Measurements from ENCODE around the gene TRRAP. TPM values are rescaled to one million over a fixed set of nuclear protein-coding genes. Genes with fewer than 3 reads are reported as not detected.

The TRRAP gene
- total and polyA plus RNA-seq, 2 experiments from 2014 or later: 14.9 to 58.7 TPM

DNA sequence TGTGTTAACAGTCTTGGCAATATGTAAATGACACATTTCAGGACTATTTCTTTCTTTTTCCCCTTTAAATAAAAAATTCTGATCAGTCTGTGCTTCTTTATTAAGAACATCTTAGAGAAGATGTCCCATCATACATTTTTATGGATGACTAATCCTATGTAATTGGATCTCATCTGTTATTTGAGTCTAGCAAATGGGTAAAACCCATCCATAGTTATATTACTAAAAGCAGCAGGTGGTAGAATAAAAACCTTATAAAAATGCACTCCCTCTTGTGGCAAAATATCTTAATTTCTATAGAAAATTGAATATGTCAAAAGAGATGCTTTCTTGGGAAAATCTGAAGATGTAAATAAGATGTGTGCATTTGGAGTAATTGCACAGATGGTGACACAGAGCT is 35.3 kb downstream of the TRRAP start:
- peaks cover 86% of the 10 kb centered on the region for H3K36me3 Mint-ChIP-seq (ENCODE audit: low read depth)
- Histone ChIP-seq H3K4me1 (ENCODE audit: insufficient read depth) (no peaks in the 10 kb centered on the region), H3K9me2 (ENCODE audit: insufficient read depth) (no peaks in the 10 kb centered on the region), H4K20me1 (replicated peaks; ENCODE audit: insufficient read depth) (peaks cover 9% of the 10 kb centered on the region; the same call in 1 of the 2 replicates), H3K79me2 (replicated peaks; ENCODE audit: insufficient read depth) (no peaks in the 10 kb centered on the region), H3K4me3 (no peak overlapping the region), H3K27me3 (ENCODE audit: insufficient read depth) (no peaks in the 10 kb centered on the region), H2AFZ (no peak overlapping the region), H3K4me2 (no peak overlapping the region), H3F3A (replicated peaks; ENCODE audit: low read depth) (no peaks in the 10 kb centered on the region), H3K36me3 (ENCODE audit: insufficient read depth) (peaks cover 67% of the 10 kb centered on the region), H3K27ac (ENCODE audit: low read depth) (no peak overlapping the region)
- no peak overlapping the region for H3K4me3 Mint-ChIP-seq
- no peak for ATAC-seq
- H3K4me1 Mint-ChIP-seq: no peaks in the 10 kb centered on the region
- DNase-seq (ENCODE audit: low spot score): no peak
- H3K27me3 Mint-ChIP-seq (ENCODE audit: insufficient read depth, low read depth, poor library complexity): no peaks in the 10 kb centered on the region
- no peak for TF ChIP-seq CREB1 (CRISPR knock-in tag; IDR thresholded peaks at IDR 0.05; ENCODE audit: low read depth)
- TF ChIP-seq ZNF331 (CRISPR knock-in tag; IDR thresholded peaks at IDR 0.05; ENCODE audit: low read depth): no peak
- TF ChIP-seq EZH2 (IDR thresholded peaks at IDR 0.05; ENCODE audit: low read depth, unreplicated experiment): no peak
- TF ChIP-seq POLR2AphosphoS5 (IDR thresholded peaks at IDR 0.05; ENCODE audit: low read depth): no peak
- no peak for TF ChIP-seq ZNF462 (CRISPR knock-in tag; IDR thresholded peaks at IDR 0.05)
- TF ChIP-seq NANOG (IDR thresholded peaks at IDR 0.05; ENCODE audit: borderline replicate concordance): no peak
- no peak for TF ChIP-seq ZNF114 (CRISPR knock-in tag; IDR thresholded peaks at IDR 0.05)
- no peak for TF ChIP-seq JUNB (IDR thresholded peaks at IDR 0.05; ENCODE audit: unreplicated experiment)
- no peak for TF ChIP-seq STAT1 (IDR thresholded peaks at IDR 0.05; ENCODE audit: unreplicated experiment)
- TF ChIP-seq, protein P1, sequence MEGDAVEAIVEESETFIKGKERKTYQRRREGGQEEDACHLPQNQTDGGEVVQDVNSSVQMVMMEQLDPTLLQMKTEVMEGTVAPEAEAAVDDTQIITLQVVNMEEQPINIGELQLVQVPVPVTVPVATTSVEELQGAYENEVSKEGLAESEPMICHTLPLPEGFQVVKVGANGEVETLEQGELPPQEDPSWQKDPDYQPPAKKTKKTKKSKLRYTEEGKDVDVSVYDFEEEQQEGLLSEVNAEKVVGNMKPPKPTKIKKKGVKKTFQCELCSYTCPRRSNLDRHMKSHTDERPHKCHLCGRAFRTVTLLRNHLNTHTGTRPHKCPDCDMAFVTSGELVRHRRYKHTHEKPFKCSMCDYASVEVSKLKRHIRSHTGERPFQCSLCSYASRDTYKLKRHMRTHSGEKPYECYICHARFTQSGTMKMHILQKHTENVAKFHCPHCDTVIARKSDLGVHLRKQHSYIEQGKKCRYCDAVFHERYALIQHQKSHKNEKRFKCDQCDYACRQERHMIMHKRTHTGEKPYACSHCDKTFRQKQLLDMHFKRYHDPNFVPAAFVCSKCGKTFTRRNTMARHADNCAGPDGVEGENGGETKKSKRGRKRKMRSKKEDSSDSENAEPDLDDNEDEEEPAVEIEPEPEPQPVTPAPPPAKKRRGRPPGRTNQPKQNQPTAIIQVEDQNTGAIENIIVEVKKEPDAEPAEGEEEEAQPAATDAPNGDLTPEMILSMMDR (conservative IDR thresholded peaks at IDR 0.05; ENCODE audit: low read depth in 2 of 2): no peak
- TF ChIP-seq EZH2phosphoT487 (IDR thresholded peaks at IDR 0.05; ENCODE audit: unreplicated experiment): no peak
- TF ChIP-seq, protein P2, sequence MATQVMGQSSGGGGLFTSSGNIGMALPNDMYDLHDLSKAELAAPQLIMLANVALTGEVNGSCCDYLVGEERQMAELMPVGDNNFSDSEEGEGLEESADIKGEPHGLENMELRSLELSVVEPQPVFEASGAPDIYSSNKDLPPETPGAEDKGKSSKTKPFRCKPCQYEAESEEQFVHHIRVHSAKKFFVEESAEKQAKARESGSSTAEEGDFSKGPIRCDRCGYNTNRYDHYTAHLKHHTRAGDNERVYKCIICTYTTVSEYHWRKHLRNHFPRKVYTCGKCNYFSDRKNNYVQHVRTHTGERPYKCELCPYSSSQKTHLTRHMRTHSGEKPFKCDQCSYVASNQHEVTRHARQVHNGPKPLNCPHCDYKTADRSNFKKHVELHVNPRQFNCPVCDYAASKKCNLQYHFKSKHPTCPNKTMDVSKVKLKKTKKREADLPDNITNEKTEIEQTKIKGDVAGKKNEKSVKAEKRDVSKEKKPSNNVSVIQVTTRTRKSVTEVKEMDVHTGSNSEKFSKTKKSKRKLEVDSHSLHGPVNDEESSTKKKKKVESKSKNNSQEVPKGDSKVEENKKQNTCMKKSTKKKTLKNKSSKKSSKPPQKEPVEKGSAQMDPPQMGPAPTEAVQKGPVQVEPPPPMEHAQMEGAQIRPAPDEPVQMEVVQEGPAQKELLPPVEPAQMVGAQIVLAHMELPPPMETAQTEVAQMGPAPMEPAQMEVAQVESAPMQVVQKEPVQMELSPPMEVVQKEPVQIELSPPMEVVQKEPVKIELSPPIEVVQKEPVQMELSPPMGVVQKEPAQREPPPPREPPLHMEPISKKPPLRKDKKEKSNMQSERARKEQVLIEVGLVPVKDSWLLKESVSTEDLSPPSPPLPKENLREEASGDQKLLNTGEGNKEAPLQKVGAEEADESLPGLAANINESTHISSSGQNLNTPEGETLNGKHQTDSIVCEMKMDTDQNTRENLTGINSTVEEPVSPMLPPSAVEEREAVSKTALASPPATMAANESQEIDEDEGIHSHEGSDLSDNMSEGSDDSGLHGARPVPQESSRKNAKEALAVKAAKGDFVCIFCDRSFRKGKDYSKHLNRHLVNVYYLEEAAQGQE (IDR thresholded peaks at IDR 0.05; ENCODE audit: unreplicated experiment): no peak
- no peak for TF ChIP-seq ETS1 (IDR thresholded peaks at IDR 0.05)
- no peaks in the 10 kb centered on the region for H3K9me3 Mint-ChIP-seq
- no peak overlapping the region for H3K27ac Mint-ChIP-seq

Measured in GM23338 (cell line).